HG03354 (cell line): ENCODE results near the gene PPIP5K2.
"Not testable (repeated sequence)": the region's sequence is repeated elsewhere in the genome, so short reads cannot be mapped to it uniquely, and the experiment has no call there.

ENCODE experiments used
- ATAC-seq: cut with Tn5 transposase; IDR thresholded peaks from one replicate; pipeline ENCODE4 v1.9.1; 2021; ENCODE audit warnings: mild to moderate bottlenecking; ENCODE audit not compliant: unreplicated experiment, poor library complexity, severe bottlenecking

The PPIP5K2 gene

GRCh38 chr5:103203226-103203625 lies 83.1 kb downstream of the PPIP5K2 start:
- ATAC-seq = no peak

- not testable (repeated sequence) for ATAC-seq
Measured at GRCh38 chr5:103204990-103205389, 84.9 kb downstream of the PPIP5K2 start.

- no peak for ATAC-seq
Measured at GRCh38 chr5:103205991-103206700, 86.0 kb downstream of the PPIP5K2 start.

- no peak for ATAC-seq
Measured at GRCh38 chr5:103207011-103207410, 86.9 kb downstream of the PPIP5K2 start.

DNA sequence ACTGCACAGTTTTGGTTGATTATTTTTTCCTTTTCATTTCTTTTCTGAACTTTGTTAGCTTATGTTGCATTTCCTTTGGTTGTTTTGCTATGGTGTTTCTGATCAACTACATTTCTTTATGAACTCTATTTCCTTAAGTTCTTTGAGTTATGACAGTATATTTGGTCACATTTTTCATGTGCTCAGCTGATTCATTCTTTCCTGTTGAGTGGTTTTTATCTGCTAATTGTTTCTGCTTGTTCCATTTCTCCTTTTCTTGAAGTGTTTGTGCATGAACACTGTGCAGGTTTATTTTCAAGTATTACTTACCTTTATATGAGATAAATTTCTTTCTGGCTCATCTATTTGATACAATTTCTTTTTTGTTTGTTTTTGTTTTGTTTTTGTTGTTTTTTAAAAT lies 87.6 kb downstream of the PPIP5K2 start:
- no peak for ATAC-seq

GRCh38 chr5:103208460-103208859 lies 88.4 kb downstream of the PPIP5K2 start:
- ATAC-seq = no peak

DNA sequence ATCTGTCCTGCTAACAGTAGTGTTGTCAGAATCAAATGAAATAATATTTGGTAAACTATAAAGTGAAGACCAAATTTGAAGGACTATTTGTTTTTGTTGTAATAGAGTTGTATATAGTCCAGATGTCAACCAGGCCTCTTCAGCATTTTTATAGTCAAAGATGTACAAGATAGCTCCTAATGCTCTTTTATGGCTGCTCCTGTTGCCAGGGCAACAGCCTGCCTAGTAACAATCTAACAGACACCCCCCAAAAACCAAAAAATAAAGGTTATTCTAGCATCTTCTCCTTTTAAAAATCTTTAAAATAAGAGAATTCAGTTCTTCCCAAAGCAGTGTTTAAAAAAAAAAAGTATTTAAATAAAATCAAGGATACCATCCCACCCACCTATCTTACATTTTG lies 89.0 kb downstream of the PPIP5K2 start:
- ATAC-seq = no peak

DNA sequence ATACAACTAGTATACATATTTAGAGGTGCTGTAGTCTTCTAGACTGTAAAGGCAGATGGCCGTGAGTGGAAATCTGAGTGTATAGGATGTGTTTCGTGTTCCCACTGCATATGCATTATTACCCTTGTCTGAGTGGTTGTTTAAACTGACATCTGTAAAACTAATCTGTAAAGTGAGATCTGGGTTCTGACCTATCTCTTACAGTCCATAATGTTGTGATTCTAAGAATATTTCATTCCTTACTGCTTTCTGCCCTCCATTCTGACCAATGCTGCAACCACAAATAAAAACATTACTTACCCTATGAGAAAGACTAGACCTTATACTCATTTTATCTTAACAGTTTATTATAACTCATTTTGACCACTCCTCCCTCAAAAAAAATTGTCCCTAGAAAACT lies 90.9 kb downstream of the PPIP5K2 start:
- ATAC-seq = no peak

DNA sequence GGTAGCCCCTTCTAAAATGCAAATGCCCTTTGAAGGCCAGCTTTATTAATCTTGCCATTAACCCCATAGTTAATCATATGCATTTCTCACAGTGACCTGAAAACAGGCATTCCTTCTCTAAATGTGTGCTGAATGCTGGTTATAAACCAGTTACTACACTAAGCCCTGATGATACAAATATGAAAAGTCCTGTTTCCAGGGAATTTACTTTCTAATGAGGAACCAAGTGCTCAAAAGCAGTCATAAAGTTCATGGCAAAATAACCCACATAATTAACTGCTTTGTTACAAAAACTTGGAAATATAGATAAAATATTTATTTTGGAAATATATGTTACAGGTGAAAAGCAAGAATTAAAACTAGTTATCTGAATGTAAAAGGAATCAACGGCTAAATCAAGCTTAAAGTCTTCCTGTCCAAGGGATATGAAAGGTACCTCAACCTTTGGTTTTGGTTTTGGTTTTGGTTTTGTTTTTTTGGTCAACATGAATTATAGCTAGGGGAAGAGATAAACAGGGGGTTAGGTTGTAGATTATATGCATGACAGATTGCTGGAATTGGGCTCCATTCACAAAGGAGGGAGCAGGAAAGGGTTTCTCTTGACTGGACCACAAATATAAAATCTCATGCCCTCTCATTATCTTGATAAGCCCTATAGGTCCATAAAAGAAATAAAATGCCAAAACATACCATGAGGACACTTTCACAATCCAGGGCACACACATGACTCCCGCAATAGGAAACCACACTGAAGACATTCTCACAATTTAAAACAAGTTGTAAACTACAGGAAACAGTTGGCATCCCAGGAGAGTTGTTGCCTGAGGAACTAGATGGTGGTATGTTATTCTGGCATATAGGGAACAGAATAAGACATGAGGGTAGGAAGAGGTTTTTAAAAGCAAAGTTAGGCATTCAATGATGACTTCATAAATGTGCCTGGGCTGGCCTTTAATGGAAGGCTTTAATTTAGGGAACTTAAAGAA lies 91.8 kb downstream of the PPIP5K2 start:
- peak; percentile 90 for ATAC-seq

DNA sequence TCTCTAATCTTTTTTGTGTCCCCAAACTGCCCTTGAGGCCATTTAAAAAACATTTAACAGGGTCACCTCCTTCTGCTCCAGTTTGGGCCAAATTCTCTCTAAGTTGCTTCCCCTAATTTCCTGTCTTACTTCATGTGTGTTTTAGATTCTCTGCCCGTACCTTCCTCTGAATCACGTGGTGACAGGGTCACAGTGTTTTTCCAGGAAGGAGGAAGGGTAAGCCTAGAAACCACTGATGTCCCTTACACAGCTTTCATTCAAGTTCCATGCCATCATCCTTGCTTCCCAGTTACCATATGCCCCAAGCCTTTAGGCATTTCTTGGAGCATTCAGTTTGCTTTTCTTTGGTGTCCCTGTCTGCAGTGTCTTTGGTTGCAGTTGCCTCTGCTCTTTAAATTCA lies 96.0 kb downstream of the PPIP5K2 start:
- ATAC-seq = no peak

DNA sequence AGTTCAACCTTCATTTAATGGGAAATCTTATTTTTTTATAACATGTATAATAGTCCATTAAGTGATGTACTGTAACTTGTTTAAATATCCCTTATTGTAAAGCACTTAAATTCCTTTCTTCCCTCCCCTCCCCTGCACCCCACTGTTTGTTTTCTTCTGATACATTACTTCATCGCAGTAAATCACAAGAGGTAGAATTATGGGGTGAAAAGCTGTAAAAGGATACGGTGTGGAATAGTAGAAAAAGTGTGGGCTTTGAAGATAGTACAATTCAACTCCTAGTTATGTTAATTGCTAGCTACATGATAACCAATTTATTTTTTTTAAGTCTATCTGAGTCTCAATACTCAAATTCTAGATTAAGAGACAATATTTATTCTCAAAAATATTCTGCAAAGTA lies 96.6 kb downstream of the PPIP5K2 start:
- ATAC-seq = no peak

GRCh38 chr5:103217101-103217500 lies 97.0 kb downstream of the PPIP5K2 start:
- no peak for ATAC-seq

- no peak for ATAC-seq
Measured at GRCh38 chr5:103218164-103218563, 98.1 kb downstream of the PPIP5K2 start.

DNA sequence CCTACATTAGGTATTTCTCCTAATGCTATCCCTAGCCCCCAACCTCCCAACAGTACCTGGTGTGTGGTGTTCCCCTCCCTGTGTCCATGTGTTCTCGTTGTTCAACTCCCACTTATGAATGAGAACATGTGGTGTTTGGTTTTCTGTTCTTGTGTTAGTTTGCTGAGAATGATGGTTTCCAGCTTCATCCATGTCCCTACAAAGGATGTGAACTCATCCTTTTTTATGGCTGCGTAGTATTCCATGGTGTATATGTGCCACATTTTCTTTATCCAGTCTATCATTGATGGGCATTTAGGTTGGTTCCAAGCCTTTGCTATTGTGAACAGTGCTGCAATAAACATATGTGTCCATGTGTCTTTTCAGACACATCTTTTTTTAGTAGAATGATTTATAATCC lies 99.0 kb downstream of the PPIP5K2 start:
- ATAC-seq = not testable (repeated sequence)

DNA sequence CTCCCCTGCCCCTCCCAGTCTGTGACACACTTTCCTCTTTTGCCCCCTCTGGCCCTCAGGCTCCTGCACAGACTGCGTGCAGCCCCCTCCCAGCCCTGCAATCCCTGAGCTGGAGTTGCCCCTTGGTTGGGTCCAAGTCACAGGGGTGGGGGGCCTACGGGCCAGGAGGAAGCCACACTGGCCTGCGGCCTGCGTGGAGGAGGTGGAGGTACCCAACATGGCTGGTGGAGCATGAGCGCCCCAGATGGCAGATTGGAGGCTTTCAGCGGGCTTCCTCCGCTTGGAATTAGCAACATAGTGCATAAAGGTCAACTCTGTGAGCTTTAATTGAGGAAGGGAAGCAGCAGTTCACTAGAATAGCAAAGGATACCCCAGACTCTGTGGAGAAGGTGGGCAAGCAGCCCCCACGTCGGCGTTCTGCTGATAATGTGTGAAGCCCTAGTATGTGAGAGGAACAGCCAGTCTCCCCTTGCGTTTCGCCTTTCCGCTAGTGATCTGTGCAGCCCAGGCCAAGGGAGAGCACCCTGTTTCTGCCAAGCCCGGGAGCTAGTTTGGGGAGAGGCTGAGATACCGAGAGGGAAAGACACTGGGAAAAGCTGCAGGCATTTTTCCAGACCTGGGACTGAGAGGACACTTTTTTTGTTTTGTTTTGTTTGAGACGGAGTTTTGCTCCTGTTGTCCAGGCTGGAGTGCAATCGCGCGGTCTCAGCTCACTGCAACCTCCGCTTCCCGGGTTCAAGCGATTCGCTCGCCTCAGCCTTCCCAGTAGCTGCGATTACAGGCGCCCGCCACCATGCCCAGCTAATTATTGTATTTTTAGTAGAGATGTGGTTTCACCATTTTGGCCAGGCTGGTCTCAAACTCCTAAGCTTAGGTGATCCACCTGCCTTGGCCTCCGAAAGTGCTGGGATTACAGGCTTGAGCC lies 103.2 kb downstream of the PPIP5K2 start:
- no peak for ATAC-seq

DNA sequence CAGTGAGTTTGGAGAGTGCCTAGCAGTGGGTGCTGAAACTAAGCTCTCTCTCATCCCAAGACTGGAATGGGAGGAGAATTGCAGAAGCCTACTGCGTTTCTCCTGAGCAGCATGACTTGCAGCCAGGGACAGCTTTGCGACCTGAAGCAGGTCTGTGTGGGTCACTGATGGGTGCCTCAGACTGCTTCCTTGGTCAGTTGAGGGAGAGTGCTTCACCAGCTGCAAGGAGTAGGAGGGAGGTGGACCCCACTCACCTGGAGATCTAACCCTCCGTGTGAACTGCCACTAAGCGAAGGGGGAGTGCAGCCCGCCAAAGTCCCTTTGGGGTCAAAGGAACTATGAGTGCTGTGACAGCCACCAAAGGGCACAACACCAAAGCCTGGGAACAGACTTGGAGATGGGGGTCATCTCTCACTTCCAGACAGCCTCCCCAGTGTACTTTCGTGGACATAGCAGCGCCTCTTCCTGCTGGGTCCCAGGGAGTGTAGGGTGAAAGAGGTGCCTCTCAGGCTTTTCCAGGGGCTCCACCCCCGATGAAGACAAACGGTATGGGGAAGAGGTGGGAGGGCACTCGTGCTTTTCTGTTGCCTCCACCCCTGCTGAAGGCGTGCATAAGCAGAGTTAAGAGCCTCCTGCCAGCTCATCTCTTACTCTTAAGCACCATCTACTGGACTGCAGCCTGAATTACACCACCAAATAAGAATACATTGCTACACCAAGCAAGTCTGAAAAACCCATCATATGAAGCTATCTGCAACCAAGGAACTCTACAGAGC lies 104.2 kb downstream of the PPIP5K2 start:
- ATAC-seq = peak; percentile 96

DNA sequence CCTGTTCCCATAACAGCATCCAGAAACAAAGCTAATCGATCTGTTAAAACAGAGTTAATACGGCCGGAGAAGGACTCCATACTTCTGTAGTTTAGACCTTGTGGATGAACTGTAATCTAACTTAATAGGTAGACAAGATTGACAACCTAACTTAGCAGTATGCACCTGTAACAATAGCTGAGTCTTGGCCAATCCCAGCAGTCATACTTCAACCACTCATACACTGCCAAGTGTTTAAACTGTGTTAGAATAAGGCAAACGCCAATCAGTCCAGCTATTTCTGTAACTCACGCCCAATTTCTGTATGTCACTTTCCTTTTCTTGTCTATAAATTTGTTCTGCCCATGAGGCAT lies 104.8 kb downstream of the PPIP5K2 start:
- ATAC-seq = no peak

- no peak for ATAC-seq
Measured at GRCh38 chr5:103228061-103228460, 108.0 kb downstream of the PPIP5K2 start.

GRCh38 chr5:103228588-103228987 lies 108.5 kb downstream of the PPIP5K2 start:
- ATAC-seq = no peak
